GM18873 (cell line): ENCODE data around the gene PROK2.

ENCODE experiments used
- ATAC-seq: cut with Tn5 transposase; IDR thresholded peaks from one replicate; pipeline ENCODE4 v1.9.1; 2021; ENCODE audit warnings: mild to moderate bottlenecking, moderate library complexity, moderate number of reproducible peaks; ENCODE audit not compliant: unreplicated experiment, low FRiP score

PROK2 gene

GRCh38 chr3:71787851-71788405 lies 3.0 kb upstream of the PROK2 start:
- ATAC-seq: no peak

- ATAC-seq: no peak
Measured at GRCh38 chr3:71786551-71786950, 1.6 kb upstream of the PROK2 start.

GRCh38 chr3:71786217-71786549 lies 1.2 kb upstream of the PROK2 start:
- no peak for ATAC-seq

- ATAC-seq: no peak
Measured at GRCh38 chr3:71785532-71786216, 726 bp upstream of the PROK2 start.

- no peak for ATAC-seq
Measured at GRCh38 chr3:71784201-71784913, 591 bp downstream of the PROK2 start.

GRCh38 chr3:71783152-71783551 lies 1.8 kb downstream of the PROK2 start:
- no peak for ATAC-seq

GRCh38 chr3:71780430-71780829 lies 4.5 kb downstream of the PROK2 start:
- no peak for ATAC-seq

- no peak for ATAC-seq
Measured at GRCh38 chr3:71779674-71780377, 5.1 kb downstream of the PROK2 start.

GRCh38 chr3:71778353-71778752 lies 6.6 kb downstream of the PROK2 start:
- no peak for ATAC-seq

GRCh38 chr3:71776538-71776937 lies 8.4 kb downstream of the PROK2 start:
- no peak for ATAC-seq

GRCh38 chr3:71771884-71772283 lies 13.1 kb downstream of the PROK2 start:
- ATAC-seq: no peak

- no peak for ATAC-seq
Measured at GRCh38 chr3:71771126-71771525, 13.8 kb downstream of the PROK2 start.

- no peak for ATAC-seq
Measured at GRCh38 chr3:71763426-71763825, 21.5 kb downstream of the PROK2 start.

GRCh38 chr3:71760140-71760539 lies 24.8 kb downstream of the PROK2 start:
- no peak for ATAC-seq

- ATAC-seq: no peak
Measured at GRCh38 chr3:71759401-71759800, 25.5 kb downstream of the PROK2 start.

GRCh38 chr3:71758091-71758490 lies 26.9 kb downstream of the PROK2 start:
- no peak for ATAC-seq

GRCh38 chr3:71754610-71755253 lies 30.2 kb downstream of the PROK2 start:
- no peak for ATAC-seq

GRCh38 chr3:71753701-71754609 lies 31.0 kb downstream of the PROK2 start, which contains the start of gene GPR27:
GPR27 (plus strand) TSS chr3:71753855; CDS start chr3:71754050, 195 bp downstream.
- ATAC-seq: no peak

GRCh38 chr3:71752831-71753700 lies 31.9 kb downstream of the PROK2 start:
- no peak for ATAC-seq
